HCT116 (cell line): ENCODE measurements around the gene RSRC1. TPM values are rescaled to one million over a fixed set of nuclear protein-coding genes. Genes with fewer than 3 reads are reported as not detected.

Experiments used
- ATAC-seq: fragments of 200-7000 bp; cut with Tn5 transposase; 2 replicates; pipeline ENCODE4 v1.9.1; 2020; ENCODE audit warnings: mild to moderate bottlenecking, moderate library complexity
- BruUV-seq: library from RNA; stranded (reverse); fragments of 400-500 nt; replicated peaks from 2 replicates; lab custom pipeline; 2021; lab: Mats Ljungman, UMichigan
- CTCF ChIA-PET: fragments of 300-600 bp; sonication (Branson Sonifier 250); formaldehyde crosslinking; loops from one replicate; lab custom pipeline; 2021; ENCODE audit warnings: antibody characterized with exemption; lab: Charles Lee
- POLR2A ChIA-PET: fragments of 300-600, 350-600 bp; sonication (Branson Sonifier 250); formaldehyde crosslinking; loops from one replicate; lab custom pipeline; 2021; ENCODE audit warnings: antibody characterized with exemption; lab: Charles Lee
- RAD21 ChIA-PET, 2 experiments: fragments of 300-600 bp; sonication (Branson Sonifier 250); formaldehyde crosslinking; loops; one replicate each; lab custom pipeline; 2023; ENCODE audit warnings: low total read pairs in 2 of 2; ENCODE audit not compliant: uncharacterized antibody in 2 of 2, unreplicated experiment in 2 of 2, low non-redundant PET in 1 of 2; lab: Charles Lee
- DNase-seq: peaks from one replicate; pipeline ENCODE4 v3.0.0-alpha.2; 2010; ENCODE audit warnings: low read depth, low spot score
- H2AFZ ChIP-seq: fragments of 200-600 bp; shearing (Covaris generic), sonication (generic); 2 replicates; pipeline ENCODE4 v1.6.1; 2017; ENCODE audit warnings: low read depth, mixed run types, mixed read lengths, antibody characterized with exemption, low read length; ENCODE audit not compliant: poor library complexity, severe bottlenecking
- H3K27ac ChIP-seq: 2 replicates; pipeline ENCODE4 v1.5.1; 2012; ENCODE audit warnings: low read depth, low read length
- H3K27me3 ChIP-seq: fragments of 200-600 bp; sonication (generic); 2 replicates; pipeline ENCODE4 v1.6.1; 2016; ENCODE audit warnings: mixed run types, low read length, mixed read lengths; ENCODE audit not compliant: insufficient read depth
- H3K36me3 ChIP-seq, 2 experiments: fragments of 200-500 bp in 1 of 2; fragments of 200-600 bp in 1 of 2; sonication (Bioruptor generic) in 1 of 2; sonication (generic) in 1 of 2; 2 replicates each; pipeline versions ENCODE4 v1.5.1 to v1.6.1; 2014 to 2016; ENCODE audit warnings: low read length in 2 of 2, inconsistent platforms in 1 of 2, mixed read lengths in 1 of 2, mixed run types in 1 of 2; ENCODE audit not compliant: insufficient read depth in 2 of 2, control insufficient read depth in 1 of 2
- H3K4me1 ChIP-seq, 2 experiments: fragments of 200-600 bp in 1 of 2; sonication (generic) in 1 of 2; 2 replicates each; pipeline versions ENCODE4 v1.5.1 to v1.6.1; 2012 to 2017; ENCODE audit warnings: low read length in 2 of 2, inconsistent platforms in 1 of 2, mild to moderate bottlenecking in 1 of 2, mixed read lengths in 1 of 2, mixed run types in 1 of 2, moderate library complexity in 1 of 2; ENCODE audit not compliant: insufficient read depth in 2 of 2, control insufficient read depth in 1 of 2
- H3K4me2 ChIP-seq: fragments of 200-600 bp; sonication (generic); 2 replicates; pipeline ENCODE4 v1.6.1; 2017; ENCODE audit warnings: mixed run types, low read length, mixed read lengths
- H3K4me3 ChIP-seq, 2 experiments: fragments of 200-600 bp in 1 of 2; sonication (generic) in 1 of 2; replicated peaks in 1 of 2; 2 replicates each; pipeline ENCODE4 v1.5.1; 2011 to 2016; ENCODE audit warnings: low read length in 2 of 2, control low read depth in 1 of 2, low read depth in 1 of 2, mild to moderate bottlenecking in 1 of 2, mixed read lengths in 1 of 2, mixed run types in 1 of 2
- H3K79me2 ChIP-seq: fragments of 200-600 bp; sonication (generic); 2 replicates; pipeline ENCODE4 v1.6.1; 2017; ENCODE audit warnings: mild to moderate bottlenecking, mixed run types, low read length, moderate library complexity, mixed read lengths; ENCODE audit not compliant: insufficient read depth
- H3K9ac ChIP-seq: fragments of 200-600 bp; sonication (generic); 2 replicates; pipeline ENCODE4 v1.6.1; 2016; ENCODE audit warnings: low read length, mixed read lengths
- H3K9me2 ChIP-seq: fragments of 200-600 bp; sonication (generic), shearing (Covaris generic); 2 replicates; pipeline ENCODE4 v1.6.1; 2017; ENCODE audit warnings: mixed run types, mild to moderate bottlenecking, moderate library complexity; ENCODE audit not compliant: insufficient read depth
- H3K9me3 ChIP-seq, 2 experiments: fragments of 200-500 bp in 1 of 2; fragments of 200-600 bp in 1 of 2; sonication (Bioruptor generic) in 1 of 2; sonication (generic) in 1 of 2; 2 replicates each; pipeline ENCODE4 v1.6.1; 2014 to 2017; ENCODE audit warnings: low read length in 2 of 2, mixed read lengths in 2 of 2, inconsistent platforms in 1 of 2, low read depth in 1 of 2, mild to moderate bottlenecking in 1 of 2, mixed run types in 1 of 2, moderate library complexity in 1 of 2; ENCODE audit not compliant: control insufficient read depth in 1 of 2, insufficient read depth in 1 of 2
- H4K20me1 ChIP-seq: fragments of 200-600 bp; sonication (generic), shearing (Covaris generic); 2 replicates; pipeline ENCODE4 v1.6.1; 2017; ENCODE audit warnings: mixed run types, mild to moderate bottlenecking, moderate library complexity; ENCODE audit not compliant: insufficient read depth
- JUND ChIP-seq: IDR thresholded peaks from 2 replicates; pipeline ENCODE4 v1.6.1; 2012
- MAX ChIP-seq: IDR thresholded peaks from 2 replicates; pipeline ENCODE4 v1.6.1; 2012
- POLR2AphosphoS5 ChIP-seq: IDR thresholded peaks from 2 replicates; pipeline ENCODE4 v1.6.1; 2011; ENCODE audit warnings: mild to moderate bottlenecking, low read depth, low read length, moderate library complexity
- ZNF274 ChIP-seq: fragments of 200-500 bp; sonication (Bioruptor generic); IDR thresholded peaks from 2 replicates; pipeline ENCODE4 v1.6.1; 2014; ENCODE audit warnings: mild to moderate bottlenecking, low read depth, low read length, inconsistent platforms
- intact Hi-C: fragments of 100-400 bp; cut with micrococcal nuclease; formaldehyde crosslinking; loops from 2 replicates; pipeline ENCODE4 v1.10.0; 2022
- total RNA-seq: library from RNA; stranded (reverse); gene quantifications from one replicate; pipeline ENCODE4 v1.2.1, GENCODE V29; 2021; ENCODE audit not compliant: unreplicated experiment
- TF ChIP-seq, protein P1 (sequence below): IDR thresholded peaks from 2 replicates; pipeline ENCODE4 v1.6.1; 2012; ENCODE audit warnings: low read depth

Gene RSRC1
- total RNA-seq, 1 experiment from 2014 or later, result 37.1 TPM

GRCh38 chr3:158181096-158181495 lies 71.2 kb downstream of the RSRC1 start:
- CTCF ChIA-PET, result no interaction called here

DNA sequence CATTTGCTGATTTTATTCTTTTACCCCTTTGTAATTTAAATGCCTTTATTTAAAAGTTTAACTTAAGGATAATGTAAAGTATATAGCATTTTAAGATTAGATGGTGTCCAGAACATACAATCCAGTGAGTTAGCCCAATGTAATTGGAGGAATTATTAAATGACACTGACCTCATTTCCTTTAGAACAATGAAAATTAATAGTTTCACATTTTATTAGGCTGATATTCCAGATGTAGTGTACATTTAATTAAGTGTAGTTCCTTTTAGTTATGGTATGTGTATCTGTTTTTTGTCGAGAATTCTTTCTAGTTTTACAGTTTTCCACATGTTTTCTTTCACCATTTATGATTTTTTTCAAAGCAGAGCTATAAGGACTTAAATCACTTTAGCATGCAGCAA lies 75.8 kb downstream of the RSRC1 start:
- ChIA-PET POLR2A (no interaction called here), RAD21 (no interaction called here)
- no peak for ATAC-seq
- H3K4me1 ChIP-seq, result no peaks in the 10 kb centered on the region
- H3K4me3 ChIP-seq, result no peak overlapping the region
- BruUV-seq, result no TSS peak
- H3K79me2 ChIP-seq, result peaks cover 15% of the 10 kb centered on the region; the same call in 1 of the 2 replicates
- TF ChIP-seq ZNF274, result no peak
- TF ChIP-seq MAX, result no peak
- TF ChIP-seq JUND, result no peak
- TF ChIP-seq, all 23 proteins: peak for 0
- intact Hi-C loops, result no loop called here
- H3K36me3 ChIP-seq, result no peaks in the 10 kb centered on the region
- no peaks in the 10 kb centered on the region for H3K27me3 ChIP-seq
- H4K20me1 ChIP-seq, result no peaks in the 10 kb centered on the region
- H3K27ac ChIP-seq, result no peak overlapping the region
- H2AFZ ChIP-seq, result no peak overlapping the region
- 0 out of 2 replicates have a peak, but pooled peaks cover 4% of the 10 kb centered on the region for H3K9me2 ChIP-seq
- CTCF ChIA-PET, result no interaction called here
- H3K4me2 ChIP-seq, result no peak overlapping the region
- DNase-seq, result no peak
- H3K9me3 ChIP-seq, result no peaks in the 10 kb centered on the region
- H3K9ac ChIP-seq, result no peak overlapping the region

More at GRCh38 chr3:158181096-158181495, 71.2 kb downstream of the RSRC1 start:
- DNase-seq (no peak), ATAC-seq (no peak)
- intact Hi-C loops, result no loop called here
- Histone ChIP-seq H3K4me2 (no peak overlapping the region), H2AFZ (no peak overlapping the region), H3K79me2 (0 out of 2 replicates have a peak, but pooled peaks cover 4% of the 10 kb centered on the region), H3K4me1 (no peaks in the 10 kb centered on the region), H3K9me2 (no peaks in the 10 kb centered on the region), H3K27ac (no peak overlapping the region), H3K27me3 (no peaks in the 10 kb centered on the region), H3K9me3 (no peaks in the 10 kb centered on the region), H3K9ac (no peak overlapping the region), H4K20me1 (no peaks in the 10 kb centered on the region), H3K4me3 (no peak overlapping the region), H3K36me3 (no peaks in the 10 kb centered on the region)
- TF ChIP-seq, protein P1, sequence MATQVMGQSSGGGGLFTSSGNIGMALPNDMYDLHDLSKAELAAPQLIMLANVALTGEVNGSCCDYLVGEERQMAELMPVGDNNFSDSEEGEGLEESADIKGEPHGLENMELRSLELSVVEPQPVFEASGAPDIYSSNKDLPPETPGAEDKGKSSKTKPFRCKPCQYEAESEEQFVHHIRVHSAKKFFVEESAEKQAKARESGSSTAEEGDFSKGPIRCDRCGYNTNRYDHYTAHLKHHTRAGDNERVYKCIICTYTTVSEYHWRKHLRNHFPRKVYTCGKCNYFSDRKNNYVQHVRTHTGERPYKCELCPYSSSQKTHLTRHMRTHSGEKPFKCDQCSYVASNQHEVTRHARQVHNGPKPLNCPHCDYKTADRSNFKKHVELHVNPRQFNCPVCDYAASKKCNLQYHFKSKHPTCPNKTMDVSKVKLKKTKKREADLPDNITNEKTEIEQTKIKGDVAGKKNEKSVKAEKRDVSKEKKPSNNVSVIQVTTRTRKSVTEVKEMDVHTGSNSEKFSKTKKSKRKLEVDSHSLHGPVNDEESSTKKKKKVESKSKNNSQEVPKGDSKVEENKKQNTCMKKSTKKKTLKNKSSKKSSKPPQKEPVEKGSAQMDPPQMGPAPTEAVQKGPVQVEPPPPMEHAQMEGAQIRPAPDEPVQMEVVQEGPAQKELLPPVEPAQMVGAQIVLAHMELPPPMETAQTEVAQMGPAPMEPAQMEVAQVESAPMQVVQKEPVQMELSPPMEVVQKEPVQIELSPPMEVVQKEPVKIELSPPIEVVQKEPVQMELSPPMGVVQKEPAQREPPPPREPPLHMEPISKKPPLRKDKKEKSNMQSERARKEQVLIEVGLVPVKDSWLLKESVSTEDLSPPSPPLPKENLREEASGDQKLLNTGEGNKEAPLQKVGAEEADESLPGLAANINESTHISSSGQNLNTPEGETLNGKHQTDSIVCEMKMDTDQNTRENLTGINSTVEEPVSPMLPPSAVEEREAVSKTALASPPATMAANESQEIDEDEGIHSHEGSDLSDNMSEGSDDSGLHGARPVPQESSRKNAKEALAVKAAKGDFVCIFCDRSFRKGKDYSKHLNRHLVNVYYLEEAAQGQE, result no peak
- no peak for TF ChIP-seq POLR2AphosphoS5
- no TSS peak for BruUV-seq
- RAD21 ChIA-PET, result no interaction called here
- POLR2A ChIA-PET, result no interaction called here
